A549 treated with dexamethasone at 1 μM for 4 hours (cell line): ENCODE measurements around the gene HOXC4. TPM values are rescaled to one million over a fixed set of nuclear protein-coding genes. Genes with fewer than 3 reads are reported as not detected.

Experiments used
- total RNA-seq: library from RNA; stranded (reverse); fragments of 200-300 nt; extraction: Qiagen RNA extraction; gene quantifications from 5 replicates; pipeline ENCODE4 v1.2.3, GENCODE V29; 2022

HOXC4 gene
- total RNA-seq = 2.4 to 3.6 TPM (median 3.3 TPM) in 5 replicates

DNA sequence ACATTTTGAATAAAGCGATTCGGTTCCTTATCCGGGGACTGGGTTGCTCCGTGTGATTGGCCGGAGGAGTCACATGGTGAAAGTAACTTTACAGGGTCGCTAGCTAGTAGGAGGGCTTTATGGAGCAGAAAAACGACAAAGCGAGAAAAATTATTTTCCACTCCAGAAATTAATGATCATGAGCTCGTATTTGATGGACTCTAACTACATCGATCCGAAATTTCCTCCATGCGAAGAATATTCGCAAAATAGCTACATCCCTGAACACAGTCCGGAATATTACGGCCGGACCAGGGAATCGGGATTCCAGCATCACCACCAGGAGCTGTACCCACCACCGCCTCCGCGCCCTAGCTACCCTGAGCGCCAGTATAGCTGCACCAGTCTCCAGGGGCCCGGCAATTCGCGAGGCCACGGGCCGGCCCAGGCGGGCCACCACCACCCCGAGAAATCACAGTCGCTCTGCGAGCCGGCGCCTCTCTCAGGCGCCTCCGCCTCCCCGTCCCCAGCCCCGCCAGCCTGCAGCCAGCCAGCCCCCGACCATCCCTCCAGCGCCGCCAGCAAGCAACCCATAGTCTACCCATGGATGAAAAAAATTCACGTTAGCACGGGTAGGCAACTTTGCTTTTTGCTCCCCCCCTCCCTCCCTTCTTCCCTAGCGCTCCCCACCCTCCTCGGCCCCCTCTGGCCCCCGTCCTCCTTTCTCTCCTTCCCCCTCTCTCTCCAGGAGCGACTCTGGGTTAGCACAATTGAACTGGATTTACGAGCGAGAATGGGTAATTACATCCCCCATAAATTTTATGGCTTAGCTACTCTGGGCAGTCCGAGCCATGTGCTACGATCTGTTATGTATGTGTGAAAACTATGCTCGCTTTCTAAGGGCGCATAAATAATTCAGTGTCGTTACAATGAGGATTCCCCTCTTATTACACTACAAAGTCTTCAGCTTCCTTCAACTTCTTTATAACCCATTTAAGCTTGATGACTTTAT is at the start of gene HOXC4:
Gene HOXC4 (plus strand): TSS at position 85 of the 991 bp plus-strand sequence. CDS start 88 bp downstream, at position 173.

DNA sequence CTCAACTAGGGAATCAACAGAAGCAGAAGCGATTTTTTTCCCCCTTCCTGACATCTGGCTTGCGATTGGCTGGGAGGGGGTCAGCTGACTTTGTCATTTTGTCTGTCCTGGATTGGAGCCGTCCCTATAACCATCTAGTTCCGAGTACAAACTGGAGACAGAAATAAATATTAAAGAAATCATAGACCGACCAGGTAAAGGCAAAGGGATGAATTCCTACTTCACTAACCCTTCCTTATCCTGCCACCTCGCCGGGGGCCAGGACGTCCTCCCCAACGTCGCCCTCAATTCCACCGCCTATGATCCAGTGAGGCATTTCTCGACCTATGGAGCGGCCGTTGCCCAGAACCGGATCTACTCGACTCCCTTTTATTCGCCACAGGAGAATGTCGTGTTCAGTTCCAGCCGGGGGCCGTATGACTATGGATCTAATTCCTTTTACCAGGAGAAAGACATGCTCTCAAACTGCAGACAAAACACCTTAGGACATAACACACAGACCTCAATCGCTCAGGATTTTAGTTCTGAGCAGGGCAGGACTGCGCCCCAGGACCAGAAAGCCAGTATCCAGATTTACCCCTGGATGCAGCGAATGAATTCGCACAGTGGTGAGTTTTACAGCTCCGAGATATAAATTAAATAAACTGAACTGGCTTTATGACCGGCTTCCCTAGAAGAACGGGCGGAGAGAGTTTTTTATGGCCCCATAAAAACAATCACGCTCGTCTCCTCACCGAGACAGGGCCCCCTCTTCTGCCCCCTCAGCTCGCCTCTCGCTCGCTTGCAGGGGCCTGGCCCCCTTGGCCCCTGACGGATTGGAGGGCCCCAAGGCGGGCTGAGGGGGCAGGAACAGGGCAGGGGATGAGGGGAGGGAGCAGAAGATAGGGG is 25.1 kb upstream of the HOXC4 start, which contains the start of gene HOXC6:
Gene HOXC6 (plus strand): TSS at position 127 of the 888 bp plus-strand sequence. CDS start 82 bp downstream, at position 209.

DNA sequence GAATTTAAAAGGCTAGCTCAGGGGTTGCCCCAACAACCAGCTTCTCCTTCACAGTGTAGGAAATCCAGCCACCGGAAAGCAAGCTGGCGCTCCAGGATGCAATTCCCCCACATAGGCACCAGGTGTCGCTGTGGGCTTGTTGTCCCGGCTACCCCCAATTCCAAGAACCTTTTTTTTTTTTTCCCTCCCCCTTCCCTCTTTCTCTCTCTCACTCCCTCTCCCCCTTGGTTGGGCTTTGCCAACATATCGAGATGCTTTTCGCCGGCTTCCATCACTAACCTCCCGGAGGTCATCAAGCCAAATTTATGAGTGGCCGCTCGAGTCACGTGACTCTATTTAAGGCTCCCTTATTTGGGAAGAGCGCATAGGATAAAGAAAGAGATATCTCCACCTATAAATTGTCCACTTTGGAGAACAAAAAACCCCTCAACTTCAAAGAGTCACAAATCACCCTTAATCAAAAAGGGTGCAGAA is 21.0 kb upstream of the HOXC4 start, which contains the start of gene HOXC5:
Gene HOXC5 (plus strand): TSS at position 424 of the 474 bp plus-strand sequence. CDS start 73 bp downstream, outside the sequence.

Other genes with a start within 250 kb of the HOXC4 start
- 24.6 to 37.6 TPM (median 28.1 TPM) in 5 replicates for gene HOXC13, start 115.0 kb upstream of the HOXC4 start, total RNA-seq
- gene HOXC12, start 98.9 kb upstream of the HOXC4 start, total RNA-seq = 0.02 to 0.05 TPM (median 0.03 TPM) in 3 of 5 replicates, not detected in the others
- 0.58 to 0.82 TPM (median 0.73 TPM) in 5 replicates for gene HOXC11, start 80.7 kb upstream of the HOXC4 start, total RNA-seq
- gene HOTAIR, start 78.9 kb upstream of the HOXC4 start, total RNA-seq = 0.12 to 0.40 TPM (median 0.24 TPM) in 5 replicates
- 2.8 to 3.2 TPM (median 3.0 TPM) in 5 replicates for gene HOXC10, start 68.7 kb upstream of the HOXC4 start, total RNA-seq
- gene HOXC9, start 53.7 kb upstream of the HOXC4 start, total RNA-seq = 12.7 to 14.9 TPM (median 14.5 TPM) in 5 replicates
- gene HOXC8, start 44.9 kb upstream of the HOXC4 start, total RNA-seq = 4.9 to 6.5 TPM (median 5.8 TPM) in 5 replicates
- gene HOXC6, start 25.4 kb upstream of the HOXC4 start, total RNA-seq = 3.9 to 5.6 TPM (median 4.8 TPM) in 5 replicates
- 0.47 to 0.88 TPM (median 0.77 TPM) in 5 replicates for gene HOXC5, start 20.8 kb upstream of the HOXC4 start, total RNA-seq
- 24.3 to 32.3 TPM (median 29.7 TPM) in 5 replicates for gene SMUG1, start 135.2 kb downstream of the HOXC4 start, total RNA-seq
- 22.5 to 35.9 TPM (median 31.6 TPM) in 5 replicates for gene CBX5, start 226.3 kb downstream of the HOXC4 start, total RNA-seq
- gene HNRNPA1, start 226.9 kb downstream of the HOXC4 start, total RNA-seq = 1,526 to 2,648 TPM (median 1,602 TPM) in 5 replicates
- gene NFE2, start 247.2 kb downstream of the HOXC4 start, total RNA-seq = 0.07 TPM in 1 of 5 replicates, not detected in the others